OCI-LY7 (cell line): Measurements from ENCODE around the gene FUZ.

Experiments
- EZH2phosphoT487 ChIP-seq: fragments of 200-600 bp; sonication (generic); IDR thresholded peaks from 2 replicates; pipeline ENCODE4 v1.6.1; 2018; ENCODE audit warnings: low read depth, borderline replicate concordance, mild to moderate bottlenecking, mixed run types, antibody characterized with exemption, low read length, moderate library complexity, mixed read lengths
- TF ChIP-seq, protein P1 (sequence below): fragments of 200-600 bp; sonication (generic); conservative IDR thresholded peaks from 2 replicates; pipeline ENCODE4 v1.5.1; 2014; ENCODE audit warnings: mild to moderate bottlenecking, antibody characterized with exemption, low read length, moderate library complexity, mixed read lengths

DNA sequence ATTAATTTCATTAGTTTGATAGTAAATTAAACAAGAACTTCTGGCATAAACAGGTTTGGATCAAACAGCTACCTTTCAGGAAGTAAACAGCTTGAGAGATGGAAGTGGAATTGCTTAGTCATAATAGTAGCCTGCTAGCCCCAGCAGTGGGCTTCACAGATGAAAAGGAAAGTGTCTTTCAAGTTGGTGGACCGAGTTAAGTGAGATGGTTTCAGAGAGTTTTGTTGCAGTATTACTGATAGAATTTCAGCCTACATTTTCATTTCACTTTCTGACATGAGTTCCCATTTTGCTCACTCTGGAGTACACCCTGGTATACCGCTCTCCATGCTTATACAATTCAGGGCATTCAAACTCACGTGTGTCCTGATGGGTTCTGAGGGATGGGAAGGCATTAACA is 35.8 kb upstream of the FUZ start:
- TF ChIP-seq, protein P1, sequence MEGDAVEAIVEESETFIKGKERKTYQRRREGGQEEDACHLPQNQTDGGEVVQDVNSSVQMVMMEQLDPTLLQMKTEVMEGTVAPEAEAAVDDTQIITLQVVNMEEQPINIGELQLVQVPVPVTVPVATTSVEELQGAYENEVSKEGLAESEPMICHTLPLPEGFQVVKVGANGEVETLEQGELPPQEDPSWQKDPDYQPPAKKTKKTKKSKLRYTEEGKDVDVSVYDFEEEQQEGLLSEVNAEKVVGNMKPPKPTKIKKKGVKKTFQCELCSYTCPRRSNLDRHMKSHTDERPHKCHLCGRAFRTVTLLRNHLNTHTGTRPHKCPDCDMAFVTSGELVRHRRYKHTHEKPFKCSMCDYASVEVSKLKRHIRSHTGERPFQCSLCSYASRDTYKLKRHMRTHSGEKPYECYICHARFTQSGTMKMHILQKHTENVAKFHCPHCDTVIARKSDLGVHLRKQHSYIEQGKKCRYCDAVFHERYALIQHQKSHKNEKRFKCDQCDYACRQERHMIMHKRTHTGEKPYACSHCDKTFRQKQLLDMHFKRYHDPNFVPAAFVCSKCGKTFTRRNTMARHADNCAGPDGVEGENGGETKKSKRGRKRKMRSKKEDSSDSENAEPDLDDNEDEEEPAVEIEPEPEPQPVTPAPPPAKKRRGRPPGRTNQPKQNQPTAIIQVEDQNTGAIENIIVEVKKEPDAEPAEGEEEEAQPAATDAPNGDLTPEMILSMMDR: no peak
- TF ChIP-seq EZH2phosphoT487: no peak
